Esophagus muscularis mucosa (tissue), 4 donors: ENCODE data around the gene MYBBP1A. TPM values are rescaled to one million over a fixed set of nuclear protein-coding genes. Genes with fewer than 3 reads are reported as not detected.

Source experiments
- DNase-seq: peaks from one replicate; pipeline ENCODE4 v3.0.0-alpha.2; 2017; ENCODE audit errors: extremely low spot score
- H3K27ac ChIP-seq, 4 donors: fragments of 200-600 bp; sonication (generic); replicated peaks in 1 of 4; 1 replicate in 3 of 4; 2 replicates in 1 of 4; pipeline ENCODE4 v1.5.1; 2016 to 2019; ENCODE audit warnings: mild to moderate bottlenecking in 1 of 4
- H3K27me3 ChIP-seq, 4 donors: fragments of 200-600 bp; sonication (generic); one replicate each; pipeline versions ENCODE4 v1.5.1 to v1.6.0; 2016 to 2019
- H3K36me3 ChIP-seq, 4 donors: fragments of 200-600 bp; sonication (generic); one replicate each; pipeline ENCODE4 v1.5.1; 2016 to 2019
- H3K4me1 ChIP-seq, 4 donors: fragments of 200-600 bp; sonication (generic); one replicate each; pipeline ENCODE4 v1.5.1; 2016 to 2019
- H3K4me3 ChIP-seq, 4 donors: fragments of 200-600 bp; sonication (generic); 1 replicate in 2 of 4; 2 replicates in 2 of 4; pipeline ENCODE4 v1.5.1; 2016 to 2019; ENCODE audit warnings: mild to moderate bottlenecking in 4 of 4, moderate library complexity in 1 of 4
- H3K9me3 ChIP-seq, 4 donors: fragments of 200-600 bp; sonication (generic); 1 replicate in 3 of 4; 2 replicates in 1 of 4; pipeline ENCODE4 v1.5.1; 2016 to 2019
- EP300 ChIP-seq: sonication (generic); formaldehyde crosslinking; IDR thresholded peaks from one replicate; pipeline ENCODE4 v1.6.1; 2017; ENCODE audit warnings: antibody characterized with exemption
- POLR2A ChIP-seq: fragments of 450-650 bp; IDR thresholded peaks from one replicate; pipeline ENCODE4 v1.6.1; 2017; ENCODE audit warnings: antibody characterized with exemption, moderate library complexity, mild to moderate bottlenecking, low read depth
- POLR2AphosphoS5 ChIP-seq, 2 donors: sonication (generic); formaldehyde crosslinking; IDR thresholded peaks; one replicate each; pipeline ENCODE4 v1.6.1; 2017; ENCODE audit warnings: antibody characterized with exemption in 2 of 2
- WGBS: methylation state at CpG from one replicate; pipeline ENCODE4 v1.1.5; 2018; 5-methylcytosine and 5-hydroxymethylcytosine counted together
- intact Hi-C: fragments of 100-400 bp; cut with DNase I; formaldehyde crosslinking; loops from one replicate; pipeline ENCODE4 v1.15.1; 2023
- total RNA-seq, 4 donors: library from RNA; depleted of rRNA; stranded (reverse); fragments of >200 nt; gene quantifications; one replicate each; pipeline versions ENCODE4 v1.1.0 to v1.2.1, GENCODE V29; 2016
- TF ChIP-seq, protein P1 (sequence below), 3 experiments: fragments of 200-600 bp in 2 of 3; fragments of 450-650 bp in 1 of 3; sonication (generic) in 2 of 3; IDR thresholded peaks; one replicate each; pipeline ENCODE4 v1.5.1; 2017 to 2019; ENCODE audit warnings: antibody characterized with exemption in 3 of 3, mild to moderate bottlenecking in 2 of 3, moderate library complexity in 1 of 3

The MYBBP1A gene
- total RNA-seq, 4 donors from 2014 or later = 31.6 to 45.4 (median 36.1) TPM

DNA sequence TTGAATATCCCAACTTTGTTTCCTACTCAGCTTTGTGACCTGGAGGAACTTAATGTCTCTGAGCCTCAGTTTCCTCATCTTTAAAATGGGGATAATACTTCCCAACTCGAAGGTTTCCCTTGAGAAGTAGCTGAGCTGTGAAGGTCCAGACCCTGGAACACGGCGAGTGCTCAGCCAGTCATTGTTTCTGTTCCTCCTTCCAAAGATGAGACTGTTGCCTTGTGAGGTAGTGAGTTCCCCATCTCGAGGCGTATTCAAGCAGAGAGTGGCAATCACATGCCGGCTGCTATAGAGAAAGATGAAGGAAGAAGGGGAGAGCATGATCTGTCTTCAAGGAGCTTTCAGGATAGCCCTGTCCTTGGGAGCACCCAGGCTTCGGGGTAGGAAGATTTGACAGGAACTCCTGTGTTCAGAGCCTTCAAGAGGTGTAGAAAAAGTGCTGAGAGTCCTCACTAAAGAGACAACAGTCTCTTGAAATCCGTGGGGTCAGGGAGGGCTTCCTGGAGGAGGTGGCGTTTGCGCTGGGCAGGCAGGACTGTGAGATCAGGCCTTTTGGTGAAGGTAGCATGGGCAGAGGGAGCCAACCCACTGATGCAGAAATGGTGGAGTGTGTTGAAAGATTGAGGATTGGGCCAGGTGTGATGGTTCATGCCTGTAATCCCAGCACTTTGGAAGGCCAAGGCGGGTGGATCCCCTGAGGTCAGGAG is 29.3 kb downstream of the MYBBP1A start:
- 87% methylated on average over 11 of the region's 11 CpGs for WGBS
- intact Hi-C loops = no loop called here

DNA sequence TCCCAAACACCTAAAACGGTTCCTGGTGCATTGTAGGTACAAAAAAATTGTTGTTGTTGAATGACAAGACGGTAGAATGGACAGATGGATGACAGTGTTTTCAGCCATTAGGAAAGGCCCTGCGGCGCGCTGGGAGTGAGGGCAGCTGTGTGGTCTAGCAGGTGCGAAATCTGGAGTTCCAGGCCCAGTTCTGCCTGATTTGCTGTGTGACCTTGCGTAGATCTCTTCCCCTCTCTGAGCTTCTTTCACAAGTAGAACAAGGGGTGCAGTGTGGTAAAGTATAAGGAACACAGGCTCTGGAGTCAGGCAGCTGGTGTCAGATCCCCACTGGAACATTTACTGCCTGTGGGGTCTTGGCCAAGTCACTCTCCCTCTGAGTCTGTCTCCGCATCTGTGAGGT is 31.2 kb downstream of the MYBBP1A start:
- Histone ChIP-seq H3K27me3 (no peaks in the 10 kb centered on the region), H3K4me1 (peaks cover 36 to 56% (median 44%) of the 10 kb centered on the region in 4 donors), H3K9me3 (no peaks in the 10 kb centered on the region), H3K4me3 (no peak overlapping the region), H3K27ac (no peak overlapping the region), H3K36me3 (peaks cover 0 to 9% (median 0%) of the 10 kb centered on the region in 4 donors)
- no peak for DNase-seq
- WGBS = 81% methylated on average over 8 of the region's 8 CpGs
- TF ChIP-seq EP300 (no peak), POLR2A (no peak), POLR2AphosphoS5 (IDR thresholded peaks at IDR 0.05) (no peak)
- TF ChIP-seq, protein P1, sequence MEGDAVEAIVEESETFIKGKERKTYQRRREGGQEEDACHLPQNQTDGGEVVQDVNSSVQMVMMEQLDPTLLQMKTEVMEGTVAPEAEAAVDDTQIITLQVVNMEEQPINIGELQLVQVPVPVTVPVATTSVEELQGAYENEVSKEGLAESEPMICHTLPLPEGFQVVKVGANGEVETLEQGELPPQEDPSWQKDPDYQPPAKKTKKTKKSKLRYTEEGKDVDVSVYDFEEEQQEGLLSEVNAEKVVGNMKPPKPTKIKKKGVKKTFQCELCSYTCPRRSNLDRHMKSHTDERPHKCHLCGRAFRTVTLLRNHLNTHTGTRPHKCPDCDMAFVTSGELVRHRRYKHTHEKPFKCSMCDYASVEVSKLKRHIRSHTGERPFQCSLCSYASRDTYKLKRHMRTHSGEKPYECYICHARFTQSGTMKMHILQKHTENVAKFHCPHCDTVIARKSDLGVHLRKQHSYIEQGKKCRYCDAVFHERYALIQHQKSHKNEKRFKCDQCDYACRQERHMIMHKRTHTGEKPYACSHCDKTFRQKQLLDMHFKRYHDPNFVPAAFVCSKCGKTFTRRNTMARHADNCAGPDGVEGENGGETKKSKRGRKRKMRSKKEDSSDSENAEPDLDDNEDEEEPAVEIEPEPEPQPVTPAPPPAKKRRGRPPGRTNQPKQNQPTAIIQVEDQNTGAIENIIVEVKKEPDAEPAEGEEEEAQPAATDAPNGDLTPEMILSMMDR (IDR thresholded peaks at IDR 0.05) = no peak
- intact Hi-C loops = no loop called here

More for the DNA sequence above, 29.3 kb downstream of the MYBBP1A start:
- H3K4me1 ChIP-seq = peaks cover 30 to 55% (median 42%) of the 10 kb centered on the region in 4 donors
- no peak overlapping the region for H3K4me3 ChIP-seq
- H3K27me3 ChIP-seq = no peaks in the 10 kb centered on the region
- H3K36me3 ChIP-seq = peaks cover 0 to 9% (median 0%) of the 10 kb centered on the region in 4 donors
- TF ChIP-seq POLR2A (no peak), POLR2AphosphoS5 (IDR thresholded peaks at IDR 0.05) (no peak), EP300 (no peak)
- TF ChIP-seq, protein P1 (IDR thresholded peaks at IDR 0.05) = no peak
- no peak for DNase-seq
- no peaks in the 10 kb centered on the region for H3K9me3 ChIP-seq
- no peak overlapping the region for H3K27ac ChIP-seq

DNA sequence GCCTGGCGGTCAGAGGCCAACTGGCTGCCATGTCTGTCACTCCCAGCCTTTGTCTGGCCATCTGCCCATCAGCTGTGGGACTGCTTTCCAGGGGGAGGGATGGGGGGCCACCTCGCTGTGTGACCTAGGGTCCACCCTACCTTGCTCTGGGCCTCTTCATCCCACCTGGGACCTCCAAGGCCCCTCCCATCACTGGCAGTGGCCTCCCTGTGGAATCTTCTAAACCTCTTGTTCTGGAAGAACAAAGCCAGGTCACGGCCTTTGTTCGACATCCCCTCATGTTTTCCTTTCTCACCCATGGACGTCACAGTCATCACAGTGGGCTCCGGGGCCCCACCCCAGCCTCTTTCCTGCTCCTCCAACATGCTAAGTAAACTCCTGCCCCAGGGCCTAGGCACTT is 32.5 kb downstream of the MYBBP1A start:
- intact Hi-C loops = no loop called here
- peak overlapping the region; percentile 36 to 80 (median 68) for H3K27ac ChIP-seq

DNA sequence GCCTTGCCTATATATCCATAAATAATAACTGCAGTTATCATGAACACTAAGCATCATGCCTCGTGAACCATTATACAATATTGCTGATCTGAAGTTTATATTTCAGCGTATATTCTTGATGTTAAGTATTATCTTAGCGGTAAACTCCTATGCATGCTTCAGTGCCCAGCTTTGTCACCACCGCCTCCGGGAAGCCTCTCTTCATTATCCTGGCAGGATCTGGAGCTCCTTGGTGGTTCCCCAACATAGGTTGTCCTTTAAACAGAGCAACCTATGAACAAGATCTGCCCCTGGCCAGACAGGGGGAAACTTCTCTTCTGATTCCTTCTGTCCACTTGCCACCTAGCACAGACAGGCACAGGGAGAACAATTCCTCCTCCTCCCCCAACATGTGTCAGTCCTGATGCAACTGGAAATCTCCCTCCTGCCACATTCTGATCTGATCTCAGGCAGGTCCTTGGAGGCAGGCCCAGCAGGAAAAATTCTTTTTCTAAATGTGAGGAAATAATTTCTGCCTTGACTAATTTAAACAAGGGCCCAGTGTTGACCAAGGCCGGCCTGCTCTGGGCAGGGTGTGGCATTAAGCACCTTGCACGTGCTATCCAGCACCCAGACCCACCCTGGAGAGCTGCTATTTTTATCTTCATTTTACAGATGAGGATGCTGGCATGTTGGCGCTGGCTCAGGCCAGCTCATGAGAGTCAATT is 34.1 kb downstream of the MYBBP1A start:
- H3K4me3 ChIP-seq = no peak overlapping the region
- 74% methylated on average over 8 of the region's 8 CpGs for WGBS
- TF ChIP-seq POLR2AphosphoS5 (IDR thresholded peaks at IDR 0.05) (peak; percentile 24 to 43), POLR2A (no peak), EP300 (no peak)
- TF ChIP-seq, protein P1 (IDR thresholded peaks at IDR 0.05) = no peak
- no peaks in the 10 kb centered on the region for H3K27me3 ChIP-seq
- H3K9me3 ChIP-seq = no peaks in the 10 kb centered on the region
- peaks cover 37 to 43% (median 39%) of the 10 kb centered on the region in 4 donors for H3K4me1 ChIP-seq
- peaks cover 0 to 15% (median 0%) of the 10 kb centered on the region in 4 donors for H3K36me3 ChIP-seq
- DNase-seq = no peak
- H3K27ac ChIP-seq = peak overlapping the region; percentile 26 to 80 (median 68)
- intact Hi-C loops = no loop called here

More for the DNA sequence above, 32.5 kb downstream of the MYBBP1A start:
- WGBS = 72% methylated on average over 6 of the region's 6 CpGs
- TF ChIP-seq, protein P1 (IDR thresholded peaks at IDR 0.05) = no peak
- TF ChIP-seq EP300 = no peak
- no peak for TF ChIP-seq POLR2A
- peak in 1 of 2 donors; percentile 12 for TF ChIP-seq POLR2AphosphoS5 (IDR thresholded peaks at IDR 0.05)
- peaks cover 36 to 57% (median 43%) of the 10 kb centered on the region in 4 donors for H3K4me1 ChIP-seq
- peaks cover 0 to 9% (median 0%) of the 10 kb centered on the region in 4 donors for H3K36me3 ChIP-seq
- no peaks in the 10 kb centered on the region for H3K9me3 ChIP-seq
- H3K4me3 ChIP-seq = no peak overlapping the region
- no peaks in the 10 kb centered on the region for H3K27me3 ChIP-seq
- no peak for DNase-seq
